ENCODE results near the gene MFSD2A.
A peak's percentile ranks its signal among the peaks of the same experiment; 100 is the strongest.
"Not testable (repeated sequence)": the region's sequence is repeated elsewhere in the genome, so short reads cannot be mapped to it uniquely, and the experiment has no call there.

MFSD2A gene

GRCh38 chr1:39954870-39955546 is at the start of gene MFSD2A:
MFSD2A (plus strand) TSS chr1:39955145; CDS start chr1:39955293, 148 bp downstream.
- peak; percentile 96 for DNase-seq

- no peak for DNase-seq
Observed at GRCh38 chr1:39905172-39905571, 49.8 kb upstream of the MFSD2A start.

DNA sequence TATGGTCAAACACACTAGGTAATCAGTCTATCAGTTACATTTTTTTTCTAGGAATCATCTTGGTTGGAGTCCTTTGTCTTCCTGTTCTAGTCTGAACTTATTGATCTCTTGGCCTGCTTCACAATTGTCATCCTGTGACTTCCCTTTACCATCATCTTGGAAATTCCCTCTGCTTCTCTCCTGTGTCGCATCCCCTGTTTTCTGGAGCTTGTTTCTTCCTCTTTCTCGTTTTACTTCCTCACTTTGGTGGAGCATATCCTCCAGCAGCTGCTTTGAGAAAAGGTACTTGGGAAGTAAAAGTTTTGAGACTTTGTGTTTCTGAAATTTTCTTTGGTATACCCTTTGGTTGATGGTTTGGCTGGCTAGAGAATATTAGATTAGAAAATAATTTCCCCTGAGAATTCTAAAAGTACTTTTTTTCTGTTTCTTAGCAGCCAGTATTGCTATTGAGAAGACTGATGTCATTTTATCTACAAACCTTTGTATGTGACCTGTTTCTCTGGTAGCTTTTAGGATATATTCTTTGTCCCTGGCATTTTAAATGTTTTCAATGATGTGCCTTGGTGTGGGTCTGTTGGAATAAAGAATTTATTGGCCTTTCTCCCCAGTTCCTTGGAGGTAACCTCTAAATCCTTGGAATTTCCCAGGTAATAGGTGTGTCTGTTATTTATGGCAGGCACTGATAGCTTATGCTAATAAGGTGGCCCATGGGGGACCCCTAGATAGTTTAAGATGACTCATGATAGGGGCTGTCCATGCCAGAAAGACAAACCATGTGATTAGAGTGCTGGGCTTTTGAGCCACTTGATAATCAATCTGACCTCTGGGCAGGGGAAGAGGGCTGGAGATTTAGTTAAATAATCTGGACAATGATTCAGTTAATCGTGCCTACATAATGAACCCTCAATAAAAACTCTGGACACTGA is 47.2 kb upstream of the MFSD2A start:
- DNase-seq: no peak

GRCh38 chr1:39908534-39908933 is 46.4 kb upstream of the MFSD2A start:
- DNase-seq: no peak

- no peak for DNase-seq
Observed at GRCh38 chr1:39910263-39910662, 44.7 kb upstream of the MFSD2A start.

DNA sequence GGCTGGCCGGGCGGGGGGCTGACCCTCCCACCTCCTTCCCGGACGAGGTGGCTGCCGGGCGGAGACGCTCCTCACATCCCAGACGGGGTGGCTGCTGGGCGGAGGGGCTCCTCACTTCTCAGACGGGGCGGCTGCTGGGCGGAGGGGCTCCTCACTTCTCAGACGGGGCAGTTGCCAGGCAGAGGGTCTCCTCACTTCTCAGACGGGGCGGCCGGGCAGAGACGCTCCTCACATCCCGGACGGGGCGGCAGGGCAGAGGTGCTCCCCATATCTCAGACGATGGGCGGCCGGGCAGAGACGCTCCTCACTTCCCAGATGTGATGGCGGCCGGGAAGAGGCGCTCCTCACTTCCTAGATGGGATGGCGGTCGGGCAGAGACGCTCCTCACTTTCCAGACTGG is 41.8 kb upstream of the MFSD2A start:
- not testable (repeated sequence) for DNase-seq

DNA sequence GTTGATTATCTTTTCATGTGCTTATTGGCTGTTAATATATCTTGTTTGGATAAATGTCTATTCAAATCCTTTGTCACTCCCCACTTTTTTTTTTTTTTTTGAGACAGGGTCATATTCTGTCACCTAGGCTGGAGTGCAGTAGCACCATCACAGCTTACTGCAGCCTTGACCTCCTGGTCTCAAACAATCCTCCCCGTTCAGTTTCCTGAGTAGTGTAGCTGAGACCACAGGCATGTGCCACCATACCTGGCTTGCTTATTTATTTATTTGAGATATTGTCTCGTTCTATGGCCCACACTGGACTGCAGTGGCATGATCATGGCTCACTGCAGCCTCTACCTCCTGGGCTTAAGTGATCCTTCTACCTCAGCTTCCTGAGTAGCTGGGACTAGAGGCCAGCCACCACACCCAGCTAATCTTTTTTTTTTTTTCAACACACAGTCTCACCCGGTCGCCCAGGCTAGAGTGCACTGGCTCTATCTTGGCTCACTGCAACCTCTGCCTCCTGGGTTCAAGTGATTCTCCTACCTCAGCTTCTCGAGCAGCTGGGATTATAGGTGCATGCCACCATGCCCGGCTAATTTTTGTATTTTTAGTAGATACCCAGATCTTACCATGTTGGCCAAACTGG is 39.3 kb upstream of the MFSD2A start:
- DNase-seq: no peak

DNA sequence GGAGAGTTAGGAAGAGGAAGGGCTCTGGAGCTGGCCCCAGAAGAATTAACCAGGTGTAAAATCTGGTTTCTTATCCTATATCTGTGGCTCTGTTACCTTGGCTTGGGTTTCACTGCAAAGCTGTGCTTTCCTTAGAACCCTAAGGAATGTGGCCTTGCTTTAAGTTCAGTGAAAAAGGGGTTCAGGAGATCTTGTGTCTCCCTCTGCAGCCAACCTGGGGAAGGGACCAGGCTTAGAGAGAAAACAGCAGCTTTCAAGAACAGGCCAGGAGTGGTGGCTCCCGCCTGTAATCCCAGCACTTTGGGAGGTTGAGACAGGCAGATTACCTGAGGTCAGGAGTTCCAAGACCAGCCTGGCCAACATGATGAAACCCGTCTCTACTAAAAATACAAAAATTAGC is 37.1 kb upstream of the MFSD2A start:
- DNase-seq: no peak

GRCh38 chr1:39919545-39919944 is 35.4 kb upstream of the MFSD2A start:
- DNase-seq: peak; percentile 82

DNA sequence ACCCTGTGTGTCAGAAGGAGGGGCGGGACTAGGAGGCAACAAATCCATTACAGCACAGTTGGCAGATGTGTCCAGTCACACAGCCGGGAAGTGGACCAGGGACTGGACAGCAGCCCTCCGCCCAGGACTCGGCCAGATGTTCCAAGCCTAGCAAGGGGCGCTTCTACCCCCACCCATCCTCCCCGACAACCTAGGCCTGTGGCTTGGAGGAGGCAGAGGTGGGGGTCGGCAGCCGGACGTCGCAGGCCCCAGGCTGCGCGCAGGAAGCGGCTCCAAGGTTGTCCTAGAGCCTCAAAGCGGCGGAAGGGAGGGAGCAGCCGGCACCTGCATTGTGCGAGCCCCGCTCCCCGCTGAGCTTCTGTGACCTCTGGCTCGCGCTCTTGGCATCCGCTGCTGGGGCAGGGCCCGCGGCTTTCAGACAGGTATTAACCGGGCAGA is 32.7 kb upstream of the MFSD2A start:
- DNase-seq: no peak

DNA sequence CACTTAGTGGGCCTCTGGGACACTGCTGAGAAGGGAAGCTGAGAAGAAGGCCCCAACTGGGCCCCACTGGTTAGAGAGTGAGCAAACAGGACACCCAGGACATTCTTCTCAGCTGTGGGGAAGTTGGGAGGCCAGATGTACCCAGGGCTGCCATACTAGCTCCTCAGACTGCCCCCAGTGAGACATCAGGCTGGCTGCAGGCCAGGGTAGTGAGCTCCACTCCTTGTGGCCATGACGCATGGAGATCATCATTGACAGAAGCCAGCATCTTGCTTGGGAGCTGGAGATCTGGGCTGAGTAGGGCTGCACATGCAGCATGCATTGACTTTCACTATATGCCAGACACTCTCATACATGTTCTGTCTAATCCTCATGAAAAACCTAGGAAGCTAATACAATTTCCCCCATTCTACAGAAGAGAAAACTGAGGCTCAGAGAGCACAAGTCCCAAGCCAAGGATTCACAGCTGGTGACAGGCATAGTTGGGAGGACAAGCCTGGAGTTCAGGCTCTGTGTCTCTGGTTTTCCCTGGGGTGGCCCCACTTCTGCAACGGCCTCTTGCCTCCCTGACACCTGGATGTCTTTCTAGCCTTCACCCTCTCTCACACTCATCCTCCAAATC is 29.1 kb upstream of the MFSD2A start:
- no peak for DNase-seq

- no peak for DNase-seq
Observed at GRCh38 chr1:39926343-39926793, 28.6 kb upstream of the MFSD2A start.

DNA sequence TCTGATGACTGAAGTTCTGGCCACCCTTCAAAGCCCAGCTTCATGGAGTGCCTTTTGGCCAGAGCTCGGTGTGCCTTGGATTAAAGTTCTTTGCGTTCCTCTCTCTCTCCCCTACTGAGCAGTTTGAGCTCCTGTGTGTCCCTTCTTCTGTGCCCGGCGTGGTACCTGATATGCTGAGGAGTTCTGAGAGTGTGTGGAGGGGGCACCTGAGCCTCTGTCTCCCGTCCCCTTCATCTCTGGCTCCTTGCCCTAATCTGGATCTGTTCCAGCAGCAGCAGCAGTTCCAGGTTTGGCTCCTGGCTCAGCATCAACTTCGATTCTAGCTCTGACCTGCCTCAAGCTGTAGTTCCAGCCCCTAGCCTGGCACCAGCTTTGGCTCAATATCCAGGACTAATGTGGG is 28.1 kb upstream of the MFSD2A start:
- no peak for DNase-seq

GRCh38 chr1:39927538-39927937 is 27.4 kb upstream of the MFSD2A start:
- DNase-seq: no peak

DNA sequence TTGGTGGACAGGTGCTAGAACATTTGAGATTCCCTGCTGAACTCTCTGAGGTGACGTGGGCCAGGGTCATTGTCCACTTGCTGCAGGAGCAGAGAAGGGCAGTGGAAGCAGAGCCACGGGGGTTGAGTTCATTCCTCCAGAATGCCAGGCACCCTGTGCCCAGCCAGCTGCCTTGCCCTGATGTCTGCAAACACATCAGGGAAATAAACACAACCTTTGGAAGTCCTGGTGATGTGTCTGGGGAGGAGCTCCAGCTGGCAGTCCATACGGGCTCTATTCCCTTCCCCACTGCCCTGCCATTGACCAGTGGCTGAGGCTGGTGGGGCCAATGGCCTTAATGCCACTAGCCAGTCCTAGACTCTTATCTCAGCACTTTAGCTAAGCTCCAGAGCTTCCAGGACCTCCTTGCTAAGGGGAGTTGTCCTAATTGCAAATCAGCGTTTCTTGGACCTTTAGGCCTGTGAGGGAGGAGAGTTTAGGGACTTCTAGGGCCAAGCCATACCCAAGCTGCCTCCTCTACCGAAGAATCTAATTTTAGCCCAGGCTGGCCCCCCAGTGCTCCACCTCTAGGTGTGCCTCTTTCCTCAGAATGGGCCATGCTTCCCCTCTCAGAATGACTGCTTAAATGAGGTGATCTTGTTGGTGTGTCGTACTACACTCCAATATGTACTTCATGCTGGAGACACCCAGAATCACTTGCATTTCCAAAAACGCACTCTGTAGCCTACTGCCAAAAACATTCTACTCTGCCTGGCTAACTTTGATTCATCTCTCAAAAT is 25.9 kb upstream of the MFSD2A start:
- DNase-seq: no peak

DNA sequence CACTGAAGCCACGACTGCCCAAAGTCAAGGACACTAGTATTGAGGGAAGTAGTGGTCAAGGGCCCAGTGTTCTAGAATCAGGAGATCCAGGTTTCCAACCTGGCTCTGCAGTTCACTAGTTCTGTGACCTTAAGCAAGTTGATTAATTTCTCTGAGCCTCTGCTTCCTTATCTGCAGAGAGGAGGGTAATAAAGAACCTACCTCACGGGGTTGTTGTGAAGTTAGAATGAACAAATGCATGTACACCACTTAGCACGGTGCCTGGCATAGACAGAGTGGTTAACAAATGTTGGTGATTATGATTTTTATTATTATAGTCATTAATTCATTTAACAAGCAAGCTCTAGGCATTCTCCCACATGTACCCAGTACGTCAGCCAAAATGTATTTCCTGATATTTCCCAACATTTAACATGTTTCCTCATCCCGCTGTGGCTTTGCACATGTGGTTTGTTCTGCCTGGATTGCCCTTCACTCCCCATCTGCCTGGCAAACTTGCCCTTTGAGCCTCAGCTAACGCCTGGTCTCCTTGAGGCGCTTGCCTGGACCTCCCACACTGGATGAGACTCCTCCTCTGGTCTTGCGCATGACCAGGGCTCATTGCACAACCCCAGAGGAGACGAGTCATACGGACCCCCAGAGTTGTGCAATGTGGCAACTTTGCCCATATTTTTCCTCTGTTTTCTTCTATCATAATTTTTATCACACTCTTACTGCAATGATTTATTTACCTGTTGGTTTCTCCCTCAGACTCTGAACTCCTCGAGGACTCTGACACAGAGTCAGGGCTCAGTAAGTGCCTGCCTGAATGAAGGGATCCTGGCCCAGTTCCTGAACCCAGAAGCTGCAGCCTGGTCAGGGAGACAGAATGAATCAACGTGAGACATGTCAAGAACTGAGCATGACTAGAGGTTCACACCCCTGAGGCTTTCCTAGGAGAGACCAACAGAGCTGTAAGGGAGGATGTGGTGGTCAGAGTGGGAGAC is 20.7 kb upstream of the MFSD2A start:
- peak; percentile 87 for DNase-seq

- peak; percentile 57 for DNase-seq
Observed at GRCh38 chr1:39936724-39937491, 18.0 kb upstream of the MFSD2A start.

GRCh38 chr1:39938856-39939255 is 16.1 kb upstream of the MFSD2A start:
- DNase-seq: no peak

GRCh38 chr1:39940253-39940652 is 14.7 kb upstream of the MFSD2A start:
- peak; percentile 89 for DNase-seq
